HG03135 (cell line): Measurements from ENCODE around the gene CDK12.
"Not testable (repeated sequence)": the region's sequence is repeated elsewhere in the genome, so short reads cannot be mapped to it uniquely, and the experiment has no call there.

Experiments
- ATAC-seq: cut with Tn5 transposase; IDR thresholded peaks from one replicate; pipeline ENCODE4 v1.9.1; 2021; ENCODE audit warnings: mild to moderate bottlenecking, moderate library complexity; ENCODE audit not compliant: unreplicated experiment

The CDK12 gene

DNA sequence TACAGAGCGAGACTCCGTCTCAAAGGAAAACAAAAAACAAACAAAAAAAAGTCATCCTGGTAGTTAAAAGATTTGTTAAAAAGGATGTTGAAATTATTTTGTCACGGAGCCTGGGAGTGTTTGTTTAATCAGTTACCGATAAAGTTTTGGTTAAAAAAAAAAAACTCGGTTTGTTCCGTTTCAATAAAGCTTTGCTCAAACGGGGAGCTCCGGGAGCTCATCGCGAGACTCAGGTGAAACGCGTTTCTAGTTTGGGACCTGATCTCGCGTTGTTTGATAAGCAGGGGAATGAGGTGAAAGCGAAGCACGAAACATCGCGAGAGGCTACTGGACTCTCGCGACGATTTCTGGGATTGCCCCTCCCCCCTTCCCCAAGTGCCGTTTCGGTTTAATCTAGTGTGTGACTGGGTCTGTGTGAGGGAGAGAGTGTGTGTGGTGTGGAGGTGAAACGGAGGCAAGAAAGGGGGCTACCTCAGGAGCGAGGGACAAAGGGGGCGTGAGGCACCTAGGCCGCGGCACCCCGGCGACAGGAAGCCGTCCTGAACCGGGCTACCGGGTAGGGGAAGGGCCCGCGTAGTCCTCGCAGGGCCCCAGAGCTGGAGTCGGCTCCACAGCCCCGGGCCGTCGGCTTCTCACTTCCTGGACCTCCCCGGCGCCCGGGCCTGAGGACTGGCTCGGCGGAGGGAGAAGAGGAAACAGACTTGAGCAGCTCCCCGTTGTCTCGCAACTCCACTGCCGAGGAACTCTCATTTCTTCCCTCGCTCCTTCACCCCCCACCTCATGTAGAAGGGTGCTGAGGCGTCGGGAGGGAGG is at the start of gene CDK12:
CDK12 (plus strand) TSS at position 374 of the 813 bp plus-strand sequence. CDS start 586 bp downstream, outside the sequence.
- peak; percentile 74 for ATAC-seq

DNA sequence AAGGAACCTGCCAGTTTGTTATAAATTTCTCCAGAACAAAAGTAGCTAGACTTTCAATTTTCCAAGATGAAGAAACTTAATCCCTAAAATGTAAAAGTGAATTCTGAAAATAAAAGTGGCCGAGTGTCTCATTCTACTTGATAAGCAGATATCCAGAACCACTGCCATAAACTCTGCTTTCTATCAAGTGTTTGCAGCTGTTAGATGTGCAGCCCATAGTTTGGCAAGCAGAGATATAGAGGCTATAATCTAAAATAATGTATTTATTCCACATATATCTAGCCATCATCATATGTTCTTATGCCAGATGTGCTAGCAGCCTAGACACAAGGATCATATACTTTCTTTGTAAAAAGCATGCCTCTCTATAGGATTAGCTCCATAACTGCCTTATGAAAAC is 45.1 kb upstream of the CDK12 start:
- no peak for ATAC-seq

DNA sequence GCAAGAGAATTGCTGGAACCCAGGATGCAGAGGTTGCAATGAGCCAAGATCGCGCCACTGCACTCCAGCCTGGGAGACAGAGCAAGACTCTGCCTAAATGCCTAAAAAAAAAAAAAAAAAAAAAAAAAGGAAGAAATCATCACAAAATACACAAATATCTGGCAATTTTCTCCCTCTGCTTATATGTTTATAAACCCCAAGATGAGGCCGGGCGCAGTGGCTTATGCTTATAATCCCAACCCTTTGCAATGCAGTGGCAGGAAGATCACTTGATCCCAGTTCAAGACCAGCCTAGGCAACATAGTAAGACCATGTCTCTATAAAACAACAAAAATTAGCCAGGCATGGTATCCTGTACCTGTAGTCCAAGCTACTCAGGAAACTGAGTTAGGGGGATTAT is 31.7 kb upstream of the CDK12 start:
- ATAC-seq: no peak

DNA sequence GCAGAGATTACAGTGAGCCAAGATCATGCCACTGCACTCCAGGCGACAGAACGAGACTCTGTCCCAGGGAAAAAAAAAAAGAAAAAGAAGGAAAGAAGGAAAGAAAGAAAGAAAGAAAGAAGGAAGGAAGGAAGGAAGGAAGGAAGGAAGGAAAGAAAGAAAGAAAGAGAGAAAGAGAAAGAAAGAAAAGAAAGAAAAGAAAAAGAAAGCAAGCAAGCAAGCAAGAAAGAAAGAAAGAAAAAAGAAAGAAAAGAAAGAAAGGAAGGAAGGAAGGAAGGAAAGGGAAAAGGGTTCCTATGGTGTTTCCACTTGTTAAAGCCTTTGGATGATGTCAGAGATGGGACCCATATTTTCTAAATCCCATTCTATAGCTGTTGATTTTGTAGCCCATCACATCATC is 21.4 kb upstream of the CDK12 start:
- ATAC-seq: not testable (repeated sequence)

DNA sequence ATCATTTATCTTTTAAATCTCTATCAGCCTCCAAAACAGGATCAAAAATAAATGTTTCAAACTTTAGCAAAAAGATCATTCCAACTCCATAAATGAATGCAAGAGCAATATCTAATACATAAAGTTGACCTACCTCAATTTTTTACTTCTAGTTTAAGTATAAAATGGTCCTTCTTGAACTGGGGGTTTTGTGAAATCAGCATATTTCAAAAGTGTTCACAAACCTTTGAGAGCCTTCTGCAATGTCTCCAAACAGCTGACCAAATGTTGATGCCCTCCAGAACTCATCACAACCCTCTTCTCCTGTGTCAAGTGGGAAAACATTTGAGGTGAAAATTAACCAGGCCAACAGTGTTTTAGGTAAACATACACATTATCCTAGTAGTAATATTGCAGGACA is 18.0 kb upstream of the CDK12 start:
- ATAC-seq: no peak

DNA sequence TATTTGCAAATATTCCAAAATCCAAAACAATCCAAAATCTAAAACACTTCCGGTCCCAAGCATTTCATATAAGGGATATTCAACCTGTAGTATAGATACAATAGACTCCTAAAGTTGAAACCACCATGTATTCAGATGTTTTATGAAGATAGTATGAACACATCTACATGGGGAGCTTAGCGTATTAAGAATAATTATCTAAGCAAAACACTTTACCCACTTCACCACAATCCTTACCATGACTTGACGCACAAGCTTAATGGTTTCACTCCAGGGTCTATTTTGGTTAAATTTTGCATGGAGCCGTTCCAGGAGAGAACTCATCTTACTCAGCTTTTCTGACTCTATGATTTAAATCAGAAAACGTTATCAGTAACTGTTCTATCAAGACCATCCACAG is 13.7 kb upstream of the CDK12 start:
- ATAC-seq: no peak

DNA sequence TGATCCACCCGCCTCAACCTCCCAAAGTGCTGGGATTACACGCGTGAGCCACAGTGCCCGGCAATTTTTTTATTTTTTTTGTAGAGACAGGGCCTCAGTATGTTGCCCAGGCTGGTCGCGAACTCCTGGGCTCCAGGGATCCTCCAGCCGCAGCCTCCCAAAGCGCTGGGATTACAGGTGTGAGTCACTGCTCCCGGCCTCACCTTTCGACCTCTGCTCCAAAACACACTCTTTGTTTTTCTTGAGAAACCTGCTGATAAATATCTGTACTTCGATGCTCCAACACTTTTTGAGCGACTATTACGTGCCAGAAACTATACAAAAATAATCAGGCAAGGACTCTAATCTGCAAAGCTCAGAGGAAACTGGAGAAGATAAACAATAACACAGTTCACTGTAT is 11.2 kb upstream of the CDK12 start:
- ATAC-seq: no peak

DNA sequence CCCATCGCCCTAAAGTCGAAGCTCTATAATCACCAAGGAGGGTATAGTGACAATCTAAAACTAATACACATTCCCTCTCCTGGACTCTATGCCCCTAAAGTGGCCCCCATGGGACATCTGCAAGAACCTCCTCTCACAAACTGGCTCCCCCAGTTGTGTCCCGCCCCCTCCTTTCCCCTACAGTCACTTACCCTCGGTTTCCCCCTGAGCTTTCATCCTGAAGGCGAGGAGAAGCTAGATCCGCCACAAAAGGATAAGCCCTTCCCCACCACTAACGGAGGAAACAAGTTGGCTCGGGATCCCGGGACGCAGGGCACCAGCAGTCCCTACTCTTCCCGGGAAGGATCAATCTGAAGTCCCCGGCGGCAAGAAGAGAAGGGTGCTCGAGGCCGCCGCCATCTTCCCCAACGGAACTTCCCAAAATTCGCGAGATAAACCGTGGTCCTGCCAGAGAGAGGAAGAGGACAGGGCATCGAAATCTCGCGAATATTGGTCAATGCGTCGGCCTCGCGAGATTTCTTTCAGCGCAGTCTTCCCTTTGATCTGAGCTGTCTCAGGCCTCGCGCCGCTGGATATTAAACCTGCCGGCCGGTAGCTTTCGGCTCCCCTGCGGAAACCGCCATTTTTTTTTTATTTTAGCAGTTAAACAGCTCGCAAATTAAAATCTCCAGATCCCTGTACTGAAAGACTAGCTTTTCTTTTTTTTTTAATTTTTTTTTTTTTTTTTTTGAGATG is 10.3 kb upstream of the CDK12 start, which contains the start of gene MED1:
MED1 (minus strand) TSS at position 417 of the 735 bp plus-strand sequence; CDS start at position 216, 201 bp downstream.
- peak; percentile 96 for ATAC-seq

DNA sequence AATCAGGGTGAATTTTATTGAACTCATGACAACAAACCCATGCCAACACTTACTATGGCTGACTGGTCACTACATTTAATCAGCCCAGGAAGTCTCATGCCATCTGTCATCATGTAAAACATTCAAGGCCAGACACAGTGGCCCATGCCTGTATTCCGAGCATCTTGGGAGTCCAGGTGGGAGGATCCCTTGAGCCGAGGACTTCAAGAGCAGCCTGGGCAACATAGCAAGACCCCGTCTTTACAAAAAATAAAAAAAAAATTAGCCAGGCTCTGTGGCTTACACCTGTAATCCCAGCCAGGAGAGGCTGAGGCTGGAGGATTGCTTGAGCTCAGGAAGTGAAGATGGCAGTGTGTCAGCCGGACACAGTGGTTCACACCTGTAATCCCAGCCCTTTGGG is 5.4 kb upstream of the CDK12 start:
- ATAC-seq: no peak

DNA sequence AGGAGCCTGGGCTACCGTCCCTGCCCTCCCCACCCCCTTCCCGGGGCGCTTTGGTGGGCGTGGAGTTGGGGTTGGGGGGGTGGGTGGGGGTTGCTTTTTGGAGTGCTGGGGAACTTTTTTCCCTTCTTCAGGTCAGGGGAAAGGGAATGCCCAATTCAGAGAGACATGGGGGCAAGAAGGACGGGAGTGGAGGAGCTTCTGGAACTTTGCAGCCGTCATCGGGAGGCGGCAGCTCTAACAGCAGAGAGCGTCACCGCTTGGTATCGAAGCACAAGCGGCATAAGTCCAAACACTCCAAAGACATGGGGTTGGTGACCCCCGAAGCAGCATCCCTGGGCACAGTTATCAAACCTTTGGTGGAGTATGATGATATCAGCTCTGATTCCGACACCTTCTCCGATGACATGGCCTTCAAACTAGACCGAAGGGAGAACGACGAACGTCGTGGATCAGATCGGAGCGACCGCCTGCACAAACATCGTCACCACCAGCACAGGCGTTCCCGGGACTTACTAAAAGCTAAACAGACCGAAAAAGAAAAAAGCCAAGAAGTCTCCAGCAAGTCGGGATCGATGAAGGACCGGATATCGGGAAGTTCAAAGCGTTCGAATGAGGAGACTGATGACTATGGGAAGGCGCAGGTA is 762 bp downstream of the CDK12 start:
- no peak for ATAC-seq

DNA sequence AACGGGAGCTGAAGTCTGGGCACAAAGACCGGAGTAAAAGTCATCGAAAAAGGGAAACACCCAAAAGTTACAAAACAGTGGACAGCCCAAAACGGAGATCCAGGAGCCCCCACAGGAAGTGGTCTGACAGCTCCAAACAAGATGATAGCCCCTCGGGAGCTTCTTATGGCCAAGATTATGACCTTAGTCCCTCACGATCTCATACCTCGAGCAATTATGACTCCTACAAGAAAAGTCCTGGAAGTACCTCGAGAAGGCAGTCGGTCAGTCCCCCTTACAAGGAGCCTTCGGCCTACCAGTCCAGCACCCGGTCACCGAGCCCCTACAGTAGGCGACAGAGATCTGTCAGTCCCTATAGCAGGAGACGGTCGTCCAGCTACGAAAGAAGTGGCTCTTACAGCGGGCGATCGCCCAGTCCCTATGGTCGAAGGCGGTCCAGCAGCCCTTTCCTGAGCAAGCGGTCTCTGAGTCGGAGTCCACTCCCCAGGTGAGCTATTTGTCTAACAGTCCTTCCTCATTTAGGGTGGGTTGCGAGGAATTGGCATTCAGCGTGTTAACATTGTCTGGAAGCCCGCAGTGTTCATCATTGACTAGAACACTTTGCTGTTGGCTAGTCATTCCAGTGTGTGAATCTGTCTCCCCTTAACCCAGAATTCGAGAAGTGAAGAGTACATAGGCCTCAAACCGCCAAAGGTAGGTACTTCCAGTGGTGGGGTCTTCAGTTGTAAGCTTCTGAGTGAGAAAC is 1.5 kb downstream of the CDK12 start:
- ATAC-seq: no peak

DNA sequence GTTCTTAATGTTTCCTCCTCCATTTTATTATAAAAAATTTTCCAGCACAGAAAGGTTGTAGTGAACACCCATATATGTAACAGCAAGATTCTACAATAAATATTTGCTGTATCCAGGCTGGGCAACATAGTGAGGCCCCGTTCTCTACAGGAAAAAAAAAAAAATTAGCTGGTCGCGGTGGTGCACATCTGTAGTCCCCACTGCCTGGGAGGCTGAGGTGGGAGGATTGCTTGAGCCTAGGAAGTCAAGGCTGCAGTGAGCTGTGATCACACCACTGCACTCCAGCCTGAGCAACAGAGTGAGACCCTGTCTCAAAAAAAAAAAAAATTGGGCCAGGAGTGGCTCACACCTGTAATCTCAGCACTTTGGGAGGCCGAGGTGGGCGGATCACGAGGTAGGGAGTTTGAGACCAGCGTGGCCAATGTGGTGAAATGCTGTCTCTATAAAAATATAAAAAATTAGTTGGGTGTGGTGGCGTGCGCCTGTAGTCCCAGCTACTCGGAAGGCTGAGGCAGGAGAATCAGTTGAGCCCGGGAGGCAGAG is 3.4 kb downstream of the CDK12 start:
- ATAC-seq: not testable (repeated sequence)

DNA sequence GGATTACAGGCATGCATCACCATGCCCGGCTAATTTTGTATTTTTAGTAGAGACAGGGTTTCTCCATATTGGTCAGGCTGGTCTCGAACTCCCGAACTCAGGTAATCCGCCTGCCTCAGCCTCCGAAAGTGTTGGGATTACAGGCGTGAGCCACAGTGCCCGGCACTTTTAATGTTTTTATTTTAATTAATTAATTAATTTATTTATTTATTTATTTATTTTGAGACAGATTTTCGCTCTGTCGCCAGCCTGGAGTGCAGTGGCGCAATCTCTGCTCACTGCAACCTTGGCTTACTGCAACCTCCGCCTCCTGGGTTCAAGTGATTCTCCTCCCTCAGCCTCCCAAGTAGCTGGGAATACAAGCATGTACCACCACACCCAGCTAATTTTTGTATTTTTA is 7.3 kb downstream of the CDK12 start:
- not testable (repeated sequence) for ATAC-seq

DNA sequence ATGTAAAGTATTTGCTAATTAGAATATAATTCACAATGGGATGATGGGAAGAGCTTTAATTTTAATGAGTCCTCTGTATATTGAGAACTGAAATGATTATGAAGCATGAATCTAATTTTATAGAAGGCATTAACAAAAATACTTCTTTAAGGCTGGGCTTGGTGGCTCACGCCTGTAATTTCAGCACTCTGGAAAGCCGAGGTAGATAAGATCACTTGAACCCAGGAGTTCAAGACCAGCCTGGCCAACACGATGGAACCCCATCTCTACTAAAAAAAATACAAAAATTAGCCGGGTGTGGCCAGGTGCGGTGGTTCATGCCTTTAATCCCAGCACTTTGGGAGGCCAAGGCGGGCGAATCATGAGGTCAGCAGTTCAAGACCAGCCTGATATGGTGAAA is 12.0 kb downstream of the CDK12 start:
- ATAC-seq: no peak

DNA sequence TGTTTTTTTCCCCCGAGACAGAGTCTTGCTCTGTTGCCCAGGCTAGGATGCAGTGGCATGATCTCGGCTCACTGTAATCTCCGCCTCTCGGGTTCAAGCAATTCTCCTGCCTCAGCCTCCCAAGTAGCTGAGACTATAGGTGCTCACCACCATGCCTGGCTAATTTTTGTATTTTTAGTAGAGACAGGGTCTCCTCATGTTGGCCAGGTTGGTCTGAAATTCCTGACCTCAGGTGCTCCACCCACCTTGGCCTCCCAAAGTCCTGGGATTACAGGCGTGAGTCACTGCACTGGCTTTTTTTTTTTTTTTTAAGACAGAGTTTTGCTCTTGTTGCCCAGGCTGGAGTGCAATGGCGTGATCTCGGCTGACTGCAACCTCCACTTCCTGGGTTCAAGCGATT is 18.3 kb downstream of the CDK12 start:
- ATAC-seq: not testable (repeated sequence)

DNA sequence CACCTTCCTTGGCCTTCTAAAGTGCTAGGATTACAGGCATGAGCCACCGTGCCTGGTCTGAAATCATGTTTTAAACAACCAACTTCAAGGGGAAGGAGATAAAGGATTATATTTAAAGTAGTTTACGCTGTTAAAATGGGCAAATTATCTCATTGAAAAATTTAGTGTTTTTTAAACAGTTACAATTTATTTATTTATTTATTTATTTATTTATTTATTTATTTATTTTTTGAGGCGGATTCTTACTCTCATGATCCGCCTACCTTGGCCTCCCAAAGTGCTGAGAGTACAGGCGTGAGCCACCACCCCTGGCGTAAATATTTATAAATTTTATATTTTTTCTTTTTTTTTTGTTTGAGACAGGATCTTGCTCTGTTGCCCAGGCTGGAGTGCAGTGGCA is 22.2 kb downstream of the CDK12 start:
- ATAC-seq: no peak

DNA sequence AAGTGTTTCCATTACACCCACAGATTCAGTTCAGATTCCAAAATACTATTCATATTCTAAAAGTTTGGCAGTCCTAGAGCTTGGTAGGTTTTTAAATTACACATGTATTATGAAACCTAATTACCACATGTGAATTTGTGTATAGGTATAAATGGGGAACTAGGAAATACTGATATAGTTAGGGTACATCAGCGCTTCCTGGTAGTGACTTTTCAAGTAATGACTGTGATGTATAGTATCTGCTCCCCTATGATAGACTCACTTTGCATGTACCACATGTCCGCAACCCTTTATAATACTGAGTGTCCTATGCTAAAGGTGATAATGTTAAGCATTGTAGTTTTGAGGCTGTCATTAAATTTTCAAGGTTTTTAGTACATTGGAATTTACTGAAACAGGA is 22.9 kb downstream of the CDK12 start:
- peak; percentile 88 for ATAC-seq

DNA sequence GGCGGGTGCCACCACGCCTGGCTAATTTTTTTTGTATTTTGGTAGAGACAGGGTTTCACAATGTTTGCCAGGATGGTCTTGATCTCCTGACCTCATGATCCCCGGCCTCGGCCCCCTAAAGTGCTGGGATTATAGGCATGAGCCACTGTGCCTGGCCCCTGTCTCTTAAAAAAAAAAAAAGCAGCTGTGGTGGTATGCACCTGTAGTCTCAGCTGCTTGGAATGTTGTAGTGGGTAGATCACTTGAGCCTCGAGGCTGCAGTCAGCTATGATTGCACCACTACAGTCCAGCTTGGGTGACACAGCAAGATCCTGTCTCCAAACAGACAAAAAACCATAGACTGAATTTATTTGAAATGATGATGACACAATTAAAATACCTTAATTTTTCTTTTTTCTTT is 24.3 kb downstream of the CDK12 start:
- ATAC-seq: no peak

DNA sequence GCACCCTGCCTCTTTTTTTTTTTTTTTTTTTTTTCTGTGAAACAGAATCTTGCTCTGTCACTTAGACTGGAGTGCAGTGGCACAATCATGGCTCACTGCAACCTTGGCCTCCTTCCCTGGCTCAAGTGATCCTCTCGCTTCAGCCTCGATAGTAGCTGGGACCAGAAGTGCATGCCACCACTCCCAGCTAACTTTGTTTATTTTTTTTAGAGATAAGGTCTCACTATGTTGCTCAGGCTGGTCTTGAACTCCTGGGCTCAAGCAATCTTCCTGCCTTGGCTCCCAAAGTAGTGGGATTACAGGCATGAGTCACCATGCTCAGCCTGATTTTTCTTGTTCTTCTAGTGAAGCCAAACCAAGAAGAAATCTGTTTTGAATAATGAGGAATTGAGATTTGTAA is 25.0 kb downstream of the CDK12 start:
- ATAC-seq: no peak

DNA sequence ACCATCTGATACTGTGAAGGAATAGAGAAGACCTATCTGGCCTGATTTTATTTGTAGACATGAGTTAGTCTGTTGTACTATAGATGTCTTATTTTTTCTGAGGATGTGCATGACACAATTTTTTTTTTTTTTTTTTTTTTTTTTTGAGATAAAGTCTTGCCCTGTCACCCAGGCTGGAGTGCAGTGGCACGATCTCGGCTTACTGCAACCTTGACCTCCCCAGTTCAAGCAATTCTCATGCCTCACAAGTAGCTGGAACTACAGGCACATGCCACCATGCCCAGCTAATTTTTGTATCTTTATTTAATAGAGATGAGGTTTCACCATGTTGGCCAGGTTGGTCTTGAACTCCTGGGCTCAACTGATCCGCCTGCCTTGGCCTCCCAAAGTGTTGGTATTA is 26.2 kb downstream of the CDK12 start:
- ATAC-seq: not testable (repeated sequence)

DNA sequence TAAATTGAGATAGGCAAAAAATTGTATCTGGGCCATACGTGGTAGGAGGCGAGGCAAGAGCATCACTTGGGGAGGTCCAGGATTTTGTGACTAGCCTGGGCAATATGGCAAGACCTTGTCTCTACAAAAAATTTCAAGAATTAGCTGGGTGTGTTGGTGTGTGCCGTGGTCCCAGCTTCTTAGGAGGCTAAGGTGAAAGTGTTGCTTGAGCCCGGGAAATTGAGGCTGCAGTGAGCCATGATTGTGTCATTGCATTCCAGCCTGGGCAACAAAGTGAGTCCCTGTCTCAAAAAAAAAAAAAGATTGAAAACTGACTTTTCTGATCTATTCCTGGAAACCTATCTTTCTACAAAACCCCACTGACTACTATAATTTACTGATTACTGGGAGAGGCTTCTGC is 26.7 kb downstream of the CDK12 start:
- ATAC-seq: no peak
